ENCODE measurements around the gene RPL36AL. TPM values are rescaled to one million over a fixed set of nuclear protein-coding genes. Genes with fewer than 3 reads are reported as not detected.
"Not testable (repeated sequence)": the region's sequence is repeated elsewhere in the genome, so short reads cannot be mapped to it uniquely, and the experiment has no call there.

The RPL36AL gene
- 147 and 151 TPM in 2 replicates for total RNA-seq
- long read RNA-seq, transcript RPL36AL-201 (2 exons, 746 nt): major isoform, 53 of 55 reads
- long read RNA-seq, partial matches to known transcripts: 2 of 55 reads
- long read RNA-seq, other reads (novel, unspliced or antisense): 0 of 55 reads

GRCh38 chr14:49620182-49621113 is at the start of gene RPL36AL, which contains the start of gene MGAT2:
Gene RPL36AL (minus strand): TSS chr14:49620626. CDS start chr14:49619104, 1,522 bp downstream.
Gene MGAT2 (plus strand): TSS chr14:49620799. CDS start chr14:49621269, 470 bp downstream.
- Mint-ChIP-seq H3K4me3 (peak within 1 kb of the TSS; percentile 100), H3K9me3 (no peaks in the 10 kb centered on the region), H3K4me1 (peaks cover 37% of the 10 kb centered on the region), H3K36me3 (ENCODE audit: low read depth) (peaks cover 13% of the 10 kb centered on the region), H3K27ac (ENCODE audit: unreplicated experiment) (peak within 1 kb of the TSS; percentile 98), H3K27me3 (ENCODE audit: low read depth) (no peaks in the 10 kb centered on the region)
- TF ChIP-seq CTCF (conservative IDR thresholded peaks at IDR 0.05): peak; percentile 51
- DNase-seq (ENCODE audit: low read depth, low spot score): peak; percentile 95

GRCh38 chr14:49659526-49660455 is 39.4 kb upstream of the RPL36AL start:
- Mint-ChIP-seq H3K9me3 (no peaks in the 10 kb centered on the region), H3K27ac (ENCODE audit: unreplicated experiment) (no peak overlapping the region), H3K4me3 (no peak overlapping the region), H3K4me1 (no peaks in the 10 kb centered on the region), H3K27me3 (ENCODE audit: low read depth) (no peaks in the 10 kb centered on the region), H3K36me3 (ENCODE audit: low read depth) (peaks cover 3% of the 10 kb centered on the region)
- DNase-seq (ENCODE audit: low read depth, low spot score): no peak
- TF ChIP-seq CTCF (conservative IDR thresholded peaks at IDR 0.05): no peak

GRCh38 chr14:49657500-49657899 is 37.1 kb upstream of the RPL36AL start:
- not testable (repeated sequence) for H3K4me1 Mint-ChIP-seq, H3K9me3 Mint-ChIP-seq

GRCh38 chr14:49654511-49654910 is 34.1 kb upstream of the RPL36AL start:
- Mint-ChIP-seq H3K27ac (ENCODE audit: unreplicated experiment) (no peak overlapping the region), H3K36me3 (ENCODE audit: low read depth) (peaks cover 7% of the 10 kb centered on the region), H3K4me1 (no peaks in the 10 kb centered on the region), H3K4me3 (no peak overlapping the region), H3K9me3 (no peaks in the 10 kb centered on the region), H3K27me3 (ENCODE audit: low read depth) (no peaks in the 10 kb centered on the region)
- DNase-seq (ENCODE audit: low read depth, low spot score): no peak
- no peak for TF ChIP-seq CTCF (conservative IDR thresholded peaks at IDR 0.05)

More at GRCh38 chr14:49657500-49657899, 37.1 kb upstream of the RPL36AL start:
- not testable (repeated sequence) for H3K4me3 Mint-ChIP-seq; H3K27me3 Mint-ChIP-seq (ENCODE audit: low read depth); H3K36me3 Mint-ChIP-seq (ENCODE audit: low read depth); DNase-seq (ENCODE audit: low read depth, low spot score)
- H3K27ac Mint-ChIP-seq (ENCODE audit: unreplicated experiment): peak overlapping the region; percentile 75

DNA sequence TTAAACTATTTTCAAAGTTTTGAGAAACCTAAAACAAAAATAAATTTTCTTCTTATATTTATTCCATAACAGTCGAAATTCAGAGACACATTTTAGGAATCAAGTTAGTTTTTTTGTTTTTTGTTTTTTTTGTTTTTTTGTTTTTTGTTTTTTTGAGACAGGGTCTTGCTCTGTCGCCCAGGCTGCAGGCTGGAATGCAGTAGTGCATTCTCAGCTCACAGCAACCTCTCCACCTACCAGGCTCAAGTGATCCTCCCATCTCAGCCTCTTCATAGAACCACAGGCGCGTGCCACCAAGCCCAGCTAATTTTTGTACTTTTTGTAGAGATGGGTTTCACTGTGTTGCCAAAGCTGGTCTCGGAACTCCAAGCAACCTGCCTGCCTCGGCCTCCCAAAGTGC is 33.1 kb upstream of the RPL36AL start:
- H3K27ac Mint-ChIP-seq (ENCODE audit: unreplicated experiment): no peak overlapping the region
- no peak for TF ChIP-seq CTCF (conservative IDR thresholded peaks at IDR 0.05)

More for the DNA sequence above, 33.1 kb upstream of the RPL36AL start:
- H3K36me3 Mint-ChIP-seq (ENCODE audit: low read depth): peaks cover 7% of the 10 kb centered on the region
- no peaks in the 10 kb centered on the region for H3K9me3 Mint-ChIP-seq
- H3K27me3 Mint-ChIP-seq (ENCODE audit: low read depth): no peaks in the 10 kb centered on the region
- DNase-seq (ENCODE audit: low read depth, low spot score): no peak
- no peaks in the 10 kb centered on the region for H3K4me1 Mint-ChIP-seq
- no peak overlapping the region for H3K4me3 Mint-ChIP-seq
